Sigmoid colon (tissue), 7 donors: ENCODE measurements around the gene FOXP1. TPM values are rescaled to one million over a fixed set of nuclear protein-coding genes. Genes with fewer than 3 reads are reported as not detected.
A peak's percentile ranks its signal among the peaks of the same experiment; 100 is the strongest.

ENCODE experiments used
- DNase-seq: peaks from one replicate; pipeline ENCODE4 v3.0.0-alpha.2; 2019
- H3K27ac ChIP-seq, 4 donors: fragments of 200-600 bp; sonication (generic); one replicate each; pipeline ENCODE4 v1.5.1; 2016 to 2019; ENCODE audit warnings: mild to moderate bottlenecking in 1 of 4
- H3K27me3 ChIP-seq, 3 donors: fragments of 200-600 bp; sonication (generic); one replicate each; pipeline ENCODE4 v1.5.1; 2019; ENCODE audit warnings: mild to moderate bottlenecking in 1 of 3
- H3K36me3 ChIP-seq, 4 donors: fragments of 200-600 bp; sonication (generic); one replicate each; pipeline ENCODE4 v1.5.1; 2016 to 2019
- H3K4me1 ChIP-seq, 4 donors: fragments of 200-600 bp; sonication (generic); one replicate each; pipeline ENCODE4 v1.5.1; 2017 to 2019
- H3K4me3 ChIP-seq, 4 donors: fragments of 200-600 bp; sonication (generic); one replicate each; pipeline ENCODE4 v1.5.1; 2017 to 2019; ENCODE audit warnings: mild to moderate bottlenecking in 2 of 4, moderate library complexity in 1 of 4
- H3K9me3 ChIP-seq, 4 donors: fragments of 200-600 bp in 3 of 4; sonication (generic) in 3 of 4; one replicate each; pipeline versions ENCODE4 v1.5.1 to v1.6.1; 2013 to 2019
- EP300 ChIP-seq, 4 donors: sonication (generic); formaldehyde crosslinking; IDR thresholded peaks; one replicate each; pipeline ENCODE4 v1.6.1; 2017; ENCODE audit warnings: antibody characterized with exemption in 4 of 4
- POLR2A ChIP-seq, 2 donors: fragments of 450-650 bp; IDR thresholded peaks; one replicate each; pipeline ENCODE4 v1.6.1; 2016; ENCODE audit warnings: antibody characterized with exemption in 2 of 2, mild to moderate bottlenecking in 2 of 2, moderate library complexity in 2 of 2
- POLR2AphosphoS5 ChIP-seq, 4 donors: sonication (generic); formaldehyde crosslinking; IDR thresholded peaks; one replicate each; pipeline ENCODE4 v1.6.1; 2017; ENCODE audit warnings: antibody characterized with exemption in 4 of 4
- WGBS, 2 donors: extraction: QIAGEN DNeasy Blood & Tissue Kit; methylation state at CpG; one replicate each; pipeline ENCODE4 v1.1.7; 2013; 5-methylcytosine and 5-hydroxymethylcytosine counted together
- intact Hi-C: fragments of 100-400 bp; cut with DNase I; formaldehyde crosslinking; loops from one replicate; pipeline ENCODE4 v1.15.1; 2023
- polyA plus RNA-seq, 3 donors: library from polyadenylated mRNA; stranded (reverse); fragments of 200-250 nt; gene quantifications; one replicate each; pipeline ENCODE4 v1.2.3, GENCODE V29; 2013
- total RNA-seq, 4 donors: library from RNA; depleted of rRNA; stranded (reverse); fragments of >200 nt; gene quantifications; one replicate each; pipeline ENCODE4 v1.1.0, GENCODE V29; 2016
- TF ChIP-seq, protein P1 (sequence below), 4 experiments: fragments of 450-650 bp in 3 of 4; fragments of 200-600 bp in 1 of 4; IDR thresholded peaks; one replicate each; pipeline ENCODE4 v1.5.1; 2016 to 2019; ENCODE audit warnings: antibody characterized with exemption in 4 of 4, mild to moderate bottlenecking in 3 of 4, moderate library complexity in 2 of 4
- donor health status: healthy with polysubstance abuse.
- donor health status: Bipolar disorder and iron deficiency.
- donor health status: healthy.

FOXP1 gene
- total RNA-seq: 100 to 1,000 TPM; 139 to 232 (median 169) TPM
- 10 to 100 TPM; 13.8 to 32.9 (median 14.3) TPM for polyA plus RNA-seq

DNA sequence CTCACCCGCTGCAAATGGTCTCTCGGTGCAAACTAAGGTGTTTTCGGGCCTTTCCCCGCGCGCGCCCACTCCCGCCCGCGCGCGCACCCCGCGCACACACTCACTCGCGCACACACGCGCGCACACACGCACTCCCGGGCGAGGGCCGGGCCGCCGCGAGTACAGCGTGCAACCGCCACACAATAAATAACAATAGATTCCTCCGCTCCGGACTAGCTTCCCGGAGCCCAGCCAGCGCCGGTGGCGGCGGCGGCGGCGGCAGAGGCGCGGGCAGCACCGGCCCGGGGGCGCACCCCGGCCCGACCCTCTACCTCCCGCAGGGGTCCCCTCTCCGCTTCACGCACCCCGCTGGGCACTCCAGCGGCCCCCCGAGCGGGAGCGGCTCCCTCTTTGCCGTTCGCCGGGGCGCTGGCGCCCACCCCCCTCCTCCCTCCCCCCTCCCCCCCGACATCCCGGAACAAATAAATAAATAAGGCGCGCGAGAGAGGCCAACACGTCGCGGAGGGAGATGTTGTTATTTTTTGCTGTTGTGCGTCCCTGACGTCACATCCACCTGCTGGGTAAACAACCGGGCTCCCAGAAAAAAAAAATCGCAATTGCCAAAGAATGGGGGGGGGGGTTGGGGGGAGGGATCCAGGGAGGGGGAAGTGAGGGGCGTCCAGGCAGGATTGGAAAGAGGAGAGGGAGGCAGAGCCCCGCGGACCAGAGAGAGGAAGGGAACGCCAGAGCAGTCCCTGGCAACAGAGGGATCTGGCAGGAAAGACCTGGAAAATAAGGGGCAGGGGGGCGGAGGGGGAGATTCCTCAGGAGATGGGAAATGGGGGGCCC, at the start of gene FOXP1:
TSS of gene FOXP1 (minus strand) at position 163 of the 828 bp plus-strand sequence. CDS start 385,347 bp downstream, outside the sequence.
- no peaks in the 10 kb centered on the region for H3K9me3 ChIP-seq
- peak; percentile 38 to 74 (median 71) for TF ChIP-seq POLR2AphosphoS5 (IDR thresholded peaks at IDR 0.05)
- TF ChIP-seq, protein P1, sequence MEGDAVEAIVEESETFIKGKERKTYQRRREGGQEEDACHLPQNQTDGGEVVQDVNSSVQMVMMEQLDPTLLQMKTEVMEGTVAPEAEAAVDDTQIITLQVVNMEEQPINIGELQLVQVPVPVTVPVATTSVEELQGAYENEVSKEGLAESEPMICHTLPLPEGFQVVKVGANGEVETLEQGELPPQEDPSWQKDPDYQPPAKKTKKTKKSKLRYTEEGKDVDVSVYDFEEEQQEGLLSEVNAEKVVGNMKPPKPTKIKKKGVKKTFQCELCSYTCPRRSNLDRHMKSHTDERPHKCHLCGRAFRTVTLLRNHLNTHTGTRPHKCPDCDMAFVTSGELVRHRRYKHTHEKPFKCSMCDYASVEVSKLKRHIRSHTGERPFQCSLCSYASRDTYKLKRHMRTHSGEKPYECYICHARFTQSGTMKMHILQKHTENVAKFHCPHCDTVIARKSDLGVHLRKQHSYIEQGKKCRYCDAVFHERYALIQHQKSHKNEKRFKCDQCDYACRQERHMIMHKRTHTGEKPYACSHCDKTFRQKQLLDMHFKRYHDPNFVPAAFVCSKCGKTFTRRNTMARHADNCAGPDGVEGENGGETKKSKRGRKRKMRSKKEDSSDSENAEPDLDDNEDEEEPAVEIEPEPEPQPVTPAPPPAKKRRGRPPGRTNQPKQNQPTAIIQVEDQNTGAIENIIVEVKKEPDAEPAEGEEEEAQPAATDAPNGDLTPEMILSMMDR (IDR thresholded peaks at IDR 0.05): no peak
- TF ChIP-seq EP300 (IDR thresholded peaks at IDR 0.05): no peak
- TF ChIP-seq POLR2A (IDR thresholded peaks at IDR 0.05): peak; percentile 11 to 24
- no peaks in the 10 kb centered on the region for H3K27me3 ChIP-seq
- peaks cover 0 to 46% (median 31%) of the 10 kb centered on the region in 4 donors for H3K4me1 ChIP-seq
- peak; percentile 85 for DNase-seq
- peak within 1 kb of the TSS; percentile 76 to 96 (median 86) for H3K4me3 ChIP-seq
- 0% methylated on average over 75 of the region's 75 CpGs for WGBS, 2 donors
- H3K36me3 ChIP-seq: no peaks in the 10 kb centered on the region
- peak within 1 kb of the TSS; percentile 96 to 99 (median 98) for H3K27ac ChIP-seq
- intact Hi-C loops: loop anchor here (2.0 to 10.0 kb wide), 6 partner anchors 41 to 599 kb away; no protein-coding TSS in a partner anchor

DNA sequence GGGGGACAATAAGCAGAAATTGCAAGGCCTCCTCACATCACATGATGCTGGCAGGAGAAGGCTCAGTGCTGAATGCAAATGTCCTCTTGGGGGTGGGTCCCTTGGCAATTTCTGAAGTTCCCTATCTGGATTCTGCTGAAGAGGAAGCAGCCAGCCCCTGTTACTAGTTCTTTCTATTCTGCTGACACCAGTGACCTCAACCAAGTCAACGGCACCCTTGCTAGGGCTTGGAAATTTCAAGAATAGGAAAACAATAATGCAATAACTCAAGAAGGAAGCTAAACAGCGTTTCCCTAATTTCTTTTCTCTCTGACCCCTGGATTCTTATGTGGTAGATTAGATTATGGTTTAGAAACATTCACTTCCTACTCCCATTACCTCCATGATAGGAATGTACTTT, 46.2 kb upstream of the FOXP1 start:
- WGBS, 2 donors: 49 to 68% methylated on average over 2 of the region's 2 CpGs
- H3K27ac ChIP-seq: peak overlapping the region; percentile 19 to 48 (median 37)

DNA sequence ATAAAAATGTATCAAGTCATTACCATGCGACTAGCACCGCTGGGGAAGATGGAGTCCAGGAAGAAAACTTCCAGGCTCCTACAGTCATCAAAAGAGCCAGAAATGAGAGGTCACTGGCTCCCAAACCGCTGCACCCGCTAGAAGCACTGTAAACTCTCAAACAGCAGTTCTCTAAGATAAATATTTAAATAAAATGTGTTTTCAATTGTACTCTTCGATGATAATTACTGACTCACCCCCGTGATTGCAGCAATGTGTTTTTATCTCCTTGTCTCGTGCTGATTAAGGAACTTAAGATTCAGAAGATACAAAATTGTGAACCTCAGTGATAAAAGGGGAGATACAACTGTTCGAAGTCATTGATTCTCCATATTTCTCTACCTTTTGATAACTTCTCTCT, 45.8 kb upstream of the FOXP1 start:
- Histone ChIP-seq H3K27me3 (no peaks in the 10 kb centered on the region), H3K4me1 (peaks cover 0 to 15% (median 6%) of the 10 kb centered on the region in 4 donors), H3K4me3 (no peak overlapping the region), H3K27ac (peak overlapping the region; percentile 19 to 48 (median 37)), H3K9me3 (no peaks in the 10 kb centered on the region), H3K36me3 (no peaks in the 10 kb centered on the region)
- 21 to 61% methylated on average over 8 of the region's 8 CpGs for WGBS, 2 donors
- DNase-seq: no peak
- intact Hi-C loops: no loop called here
- TF ChIP-seq POLR2AphosphoS5 (IDR thresholded peaks at IDR 0.05) (no peak), POLR2A (IDR thresholded peaks at IDR 0.05) (no peak), EP300 (IDR thresholded peaks at IDR 0.05) (no peak)
- TF ChIP-seq, protein P1 (IDR thresholded peaks at IDR 0.05): no peak

More for the DNA sequence above, 46.2 kb upstream of the FOXP1 start:
- peak; percentile 64 for DNase-seq
- TF ChIP-seq, protein P1 (IDR thresholded peaks at IDR 0.05): no peak
- TF ChIP-seq POLR2AphosphoS5 (IDR thresholded peaks at IDR 0.05): no peak
- TF ChIP-seq EP300 (IDR thresholded peaks at IDR 0.05): no peak
- no peak for TF ChIP-seq POLR2A (IDR thresholded peaks at IDR 0.05)
- H3K4me3 ChIP-seq: no peak overlapping the region
- no peaks in the 10 kb centered on the region for H3K27me3 ChIP-seq
- H3K9me3 ChIP-seq: no peaks in the 10 kb centered on the region
- H3K4me1 ChIP-seq: peaks cover 0 to 15% (median 6%) of the 10 kb centered on the region in 4 donors
- H3K36me3 ChIP-seq: no peaks in the 10 kb centered on the region
- intact Hi-C loops: no loop called here

DNA sequence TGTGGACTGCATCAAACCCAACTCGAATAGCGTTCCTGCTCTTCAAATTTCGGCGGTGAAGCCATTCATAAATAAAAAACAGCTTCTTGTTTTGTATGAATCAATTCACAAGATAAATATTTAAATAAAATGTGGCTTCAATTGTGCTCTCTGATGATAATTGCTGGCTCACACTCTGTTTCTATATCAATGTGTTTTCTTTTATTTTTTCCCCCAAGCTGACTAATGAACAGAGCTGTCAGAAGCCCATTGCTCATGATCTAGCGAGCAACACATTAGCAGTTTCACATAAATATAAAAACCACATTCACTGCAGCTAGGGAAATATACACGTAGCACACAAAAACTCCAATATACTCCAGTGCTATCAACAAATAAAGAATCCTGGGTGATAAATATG, 45.0 kb upstream of the FOXP1 start:
- no peaks in the 10 kb centered on the region for H3K36me3 ChIP-seq
- H3K4me3 ChIP-seq: no peak overlapping the region
- H3K27me3 ChIP-seq: no peaks in the 10 kb centered on the region
- intact Hi-C loops: no loop called here
- TF ChIP-seq, protein P1 (IDR thresholded peaks at IDR 0.05): no peak
- TF ChIP-seq EP300 (IDR thresholded peaks at IDR 0.05) (no peak), POLR2A (IDR thresholded peaks at IDR 0.05) (no peak), POLR2AphosphoS5 (IDR thresholded peaks at IDR 0.05) (no peak)
- H3K27ac ChIP-seq: peak overlapping the region in 2 of 4 donors; percentile 19 to 48
- H3K9me3 ChIP-seq: no peaks in the 10 kb centered on the region
- WGBS, 2 donors: 78 to 80% methylated on average over 6 of the region's 6 CpGs
- DNase-seq: no peak
- peaks cover 0 to 15% (median 6%) of the 10 kb centered on the region in 4 donors for H3K4me1 ChIP-seq
